ENCODE results near the gene ARHGEF18.
A peak's percentile ranks its signal among the peaks of the same experiment; 100 is the strongest.
"Not testable (repeated sequence)": the region's sequence is repeated elsewhere in the genome, so short reads cannot be mapped to it uniquely, and the experiment has no call there.

Gene ARHGEF18

DNA sequence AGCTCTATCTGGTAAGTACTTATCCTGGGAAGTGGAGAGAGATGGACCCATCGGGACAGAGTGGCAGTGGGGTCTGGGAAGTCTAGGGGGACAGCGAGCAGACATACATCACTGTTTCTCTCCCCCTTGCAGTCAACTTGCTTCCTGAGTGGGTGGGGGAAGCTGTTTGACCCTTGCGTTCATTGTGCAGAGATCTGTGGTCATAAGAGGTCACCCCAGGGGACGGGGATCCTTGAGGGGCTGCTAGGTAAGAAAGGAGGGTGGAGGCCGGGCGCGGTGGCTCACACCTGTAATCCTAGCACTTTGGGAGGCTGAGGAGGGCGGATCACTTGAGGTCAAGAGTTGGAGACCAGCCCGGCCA is 474 bp downstream of the ARHGEF18 start:
- DNase-seq = no peak

DNA sequence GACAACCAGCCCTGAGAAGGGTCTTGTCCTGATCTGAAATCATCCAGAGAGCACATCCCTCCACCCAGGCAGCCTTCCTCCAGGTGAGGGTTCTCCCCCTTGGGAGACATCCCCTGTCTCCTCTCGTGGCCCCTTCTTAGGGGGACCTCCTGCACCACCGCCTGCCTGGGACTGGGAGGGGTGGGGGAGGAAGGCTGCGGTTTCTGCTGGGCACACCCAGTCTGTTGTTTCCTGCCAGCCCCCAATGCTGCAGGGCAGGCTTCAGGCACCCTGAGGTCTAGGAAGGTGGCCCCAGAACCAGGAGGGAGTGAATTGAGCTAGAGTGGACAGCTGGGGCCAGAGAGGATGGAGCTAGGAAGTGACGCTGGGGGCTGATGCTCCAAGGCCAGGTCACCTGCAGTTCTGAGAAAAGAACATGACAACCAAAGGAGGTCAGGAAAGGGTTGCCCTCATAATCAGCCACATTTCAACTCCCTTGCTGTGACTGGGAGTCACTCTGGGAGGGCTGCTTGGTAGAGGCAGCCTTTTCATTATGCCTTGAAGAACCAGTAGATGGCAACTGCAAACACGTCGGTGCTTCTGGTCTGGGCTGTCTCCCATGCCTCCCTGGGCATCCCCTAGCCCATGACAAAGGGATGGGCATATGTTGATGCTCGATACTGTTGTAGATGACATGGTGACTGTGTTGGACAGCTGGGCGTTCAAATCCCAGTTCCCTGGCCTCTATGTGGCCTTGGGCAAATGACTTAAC is 1.4 kb downstream of the ARHGEF18 start:
- DNase-seq = no peak

DNA sequence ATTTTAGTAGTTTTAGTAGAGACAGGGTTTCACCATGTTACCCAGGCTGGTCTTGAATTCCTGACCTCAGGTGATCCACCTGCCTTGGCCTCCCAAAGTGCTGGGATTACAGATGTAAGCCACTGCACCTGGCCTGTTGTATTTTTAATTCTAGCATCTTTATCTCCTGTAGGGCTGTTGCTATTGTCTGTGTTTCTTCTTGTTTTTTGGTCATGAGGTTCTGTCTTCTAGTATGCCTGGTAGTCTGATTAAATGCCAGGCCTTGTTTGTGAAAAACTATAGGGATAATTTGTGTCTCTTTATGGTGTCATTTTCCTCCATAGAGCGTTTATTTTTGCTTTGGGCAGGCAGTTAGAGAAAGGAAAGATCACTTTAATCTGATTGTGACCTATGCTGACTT is 3.1 kb downstream of the ARHGEF18 start:
- DNase-seq = no peak

DNA sequence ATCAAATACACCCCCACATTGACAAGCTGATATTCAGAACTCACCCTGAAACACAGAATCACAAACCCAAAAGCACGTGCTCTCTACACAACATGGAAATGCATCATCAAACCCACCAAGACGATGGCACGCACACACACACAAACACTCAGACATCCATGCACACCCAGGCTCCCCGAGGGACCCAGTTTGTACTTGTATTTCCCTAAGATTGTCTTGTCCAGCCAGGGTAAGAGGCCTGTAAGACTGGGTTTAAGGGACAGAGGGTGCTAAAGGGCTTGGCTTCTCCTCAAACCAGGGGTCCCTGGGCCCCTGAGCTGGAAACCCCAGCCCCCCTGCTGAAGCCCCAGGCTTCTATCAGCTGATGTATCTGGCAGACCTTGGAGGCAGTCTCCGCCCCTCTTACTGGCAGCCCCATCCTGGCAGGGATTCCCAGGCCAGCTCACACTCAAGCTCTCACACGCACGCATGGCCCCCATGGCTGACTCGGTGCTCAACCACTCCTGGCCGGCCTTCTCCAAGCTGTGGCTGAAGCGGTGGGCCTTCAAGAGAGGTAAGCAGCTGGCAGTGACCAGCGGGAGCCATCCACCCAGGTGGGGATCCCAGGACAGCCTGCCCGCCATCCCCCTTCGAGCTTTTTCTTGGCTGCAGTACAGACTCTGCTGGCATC is 6.5 kb downstream of the ARHGEF18 start:
- no peak for DNase-seq

DNA sequence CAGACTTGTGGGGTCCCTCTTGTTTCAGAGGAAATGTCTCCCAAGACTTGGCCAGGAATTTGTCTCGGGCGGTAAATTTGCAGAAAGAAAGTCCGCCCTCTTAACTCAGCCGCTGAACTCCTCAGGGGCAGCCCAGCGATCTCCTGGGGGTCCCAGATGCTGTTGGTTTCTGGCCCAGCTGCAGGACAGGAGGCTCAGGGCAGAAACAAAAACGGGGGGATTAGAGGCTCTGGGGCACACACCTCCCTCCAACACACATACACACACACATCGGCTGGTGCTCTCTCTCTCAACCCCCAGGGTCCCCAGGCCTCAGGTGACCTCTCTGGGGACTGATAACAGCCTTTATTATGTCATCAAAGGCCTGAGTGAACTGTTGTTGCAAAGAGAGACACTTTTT is 7.1 kb downstream of the ARHGEF18 start:
- no peak for DNase-seq

DNA sequence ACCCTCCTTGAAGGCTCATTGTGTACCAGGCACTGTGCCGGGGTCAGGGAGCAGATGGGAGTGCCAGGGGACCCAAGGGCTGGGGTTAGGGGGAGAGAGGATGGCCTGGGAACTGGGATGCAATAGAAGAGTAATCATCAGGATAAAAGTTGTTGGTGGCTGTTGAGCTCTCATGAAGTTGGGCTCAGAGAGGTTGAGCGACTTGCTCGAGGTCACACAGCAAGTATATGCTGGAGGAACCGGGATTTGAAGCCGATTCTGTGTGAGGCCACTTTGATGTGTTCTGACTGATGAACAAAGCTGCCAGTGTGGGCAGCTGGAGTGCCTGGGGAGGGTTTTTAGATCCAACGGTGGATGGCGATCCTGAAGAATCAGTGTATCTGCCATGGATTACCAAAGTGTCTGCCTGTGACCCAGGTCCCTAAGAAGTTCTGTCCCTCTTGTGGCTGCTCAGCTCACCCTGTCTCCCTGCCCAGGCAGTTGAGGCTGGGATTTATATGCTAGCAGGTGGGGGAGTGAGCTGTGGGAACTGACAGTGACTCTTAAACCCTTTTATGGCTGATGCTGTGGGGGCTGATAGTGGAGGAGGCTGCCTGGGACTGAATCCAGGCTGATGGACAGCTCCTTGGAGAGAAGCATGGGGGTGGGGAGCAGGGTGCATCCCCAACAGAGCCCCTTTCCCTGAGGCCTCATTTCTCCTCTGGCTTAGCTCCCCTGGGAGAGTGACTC is 8.3 kb downstream of the ARHGEF18 start:
- no peak for DNase-seq

DNA sequence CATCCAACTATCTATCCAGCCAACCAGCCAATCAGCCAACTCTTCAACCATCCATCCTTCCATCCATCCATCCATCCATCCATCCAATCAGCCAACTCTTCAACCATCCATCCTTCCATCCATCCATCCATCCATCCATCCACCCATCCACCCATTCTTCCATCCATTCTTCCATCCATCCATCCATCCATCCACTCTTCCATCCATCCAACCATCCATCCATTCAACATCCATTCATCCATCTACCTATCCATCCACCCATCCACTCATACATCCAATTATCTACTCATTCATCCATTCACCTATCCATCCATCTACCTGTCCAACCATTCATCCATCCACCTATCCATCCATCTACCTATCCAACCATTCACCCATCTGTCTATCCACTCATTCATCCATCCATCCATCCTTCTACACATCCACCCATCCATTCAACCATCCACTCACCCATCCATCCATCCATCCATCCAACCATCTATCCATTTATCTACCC is 9.4 kb downstream of the ARHGEF18 start:
- DNase-seq = no peak

DNA sequence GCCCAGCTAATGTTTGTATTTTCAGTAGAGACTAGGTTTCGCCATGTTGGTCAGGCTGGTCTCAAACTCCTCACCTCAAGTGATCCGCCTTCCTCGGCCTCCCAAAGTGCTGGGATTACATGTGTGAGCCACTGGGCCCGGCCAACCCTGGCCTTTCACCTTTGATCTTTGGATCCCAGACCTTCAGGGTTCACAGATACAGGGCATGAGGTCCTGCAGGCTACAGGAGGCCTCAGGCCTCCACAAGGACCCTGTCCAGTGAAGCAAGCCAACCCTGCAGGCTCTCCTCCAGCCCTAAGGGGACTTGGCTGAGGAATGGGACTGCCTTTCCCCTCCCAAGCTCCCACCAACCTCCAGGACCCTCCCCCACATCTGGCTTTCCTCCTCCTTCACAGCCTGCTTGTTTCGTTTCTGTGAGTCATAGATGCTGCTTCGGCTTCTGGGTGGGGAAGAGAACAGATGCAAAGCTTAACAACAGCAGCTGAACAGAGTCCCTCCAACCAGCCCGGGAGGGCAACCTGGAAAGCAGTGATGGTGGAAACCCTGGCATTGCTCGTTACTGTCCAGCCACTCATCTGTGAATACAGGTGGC is 11.8 kb downstream of the ARHGEF18 start:
- no peak for DNase-seq

DNA sequence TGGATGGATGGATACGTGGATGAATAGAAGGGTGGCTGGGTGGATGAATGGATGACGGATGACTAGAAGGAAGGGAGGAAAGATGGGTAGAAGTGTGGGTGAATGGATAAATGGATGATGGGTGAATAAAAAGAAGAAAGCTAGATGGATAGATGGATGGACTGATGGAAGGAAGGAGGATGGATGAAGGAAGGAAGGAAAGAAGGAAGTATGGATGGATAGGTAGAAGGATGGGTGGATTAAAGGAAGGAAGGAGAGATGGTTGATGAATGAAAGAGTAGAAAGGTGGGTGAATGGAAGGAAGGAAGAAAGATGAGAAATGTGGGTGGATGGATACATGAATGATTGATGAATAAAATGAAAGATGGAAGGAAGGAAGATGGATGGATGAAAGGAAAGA is 14.5 kb downstream of the ARHGEF18 start:
- no peak for DNase-seq

DNA sequence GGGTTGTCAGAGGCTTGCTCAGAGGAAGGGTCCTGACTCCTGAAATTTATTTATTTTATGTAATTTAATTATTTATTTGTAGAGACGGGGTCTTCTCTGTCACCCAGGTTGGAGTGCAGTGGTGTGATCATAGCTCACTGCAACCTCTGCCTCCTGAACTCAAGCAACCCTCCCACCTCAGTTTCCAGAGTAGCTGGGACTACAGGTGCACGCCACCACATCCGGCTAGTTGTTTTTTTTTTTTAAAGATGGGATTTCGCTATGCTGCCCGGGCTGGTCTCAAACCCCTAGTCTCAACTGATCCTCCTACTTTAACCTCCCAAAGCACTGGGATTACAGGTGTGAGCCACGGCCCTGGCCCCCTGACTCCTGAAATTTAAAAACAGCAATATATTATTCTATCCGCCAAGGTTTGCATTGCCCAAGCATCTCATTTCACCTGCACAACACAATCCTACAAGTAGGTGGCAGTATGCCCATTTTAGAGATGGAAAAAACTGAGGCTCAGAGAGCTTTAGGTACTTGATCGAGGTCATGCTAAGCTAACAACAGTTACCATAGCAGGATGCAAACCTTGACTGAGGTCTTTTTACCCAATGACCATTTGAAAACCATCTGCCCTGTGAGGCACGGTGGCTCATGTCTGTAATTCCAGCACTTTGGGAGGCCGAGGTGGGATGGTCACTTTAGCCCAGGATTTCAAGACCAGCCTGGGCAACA is 18.1 kb downstream of the ARHGEF18 start:
- peak in 1 of 2 experiments; percentile 41 for DNase-seq

DNA sequence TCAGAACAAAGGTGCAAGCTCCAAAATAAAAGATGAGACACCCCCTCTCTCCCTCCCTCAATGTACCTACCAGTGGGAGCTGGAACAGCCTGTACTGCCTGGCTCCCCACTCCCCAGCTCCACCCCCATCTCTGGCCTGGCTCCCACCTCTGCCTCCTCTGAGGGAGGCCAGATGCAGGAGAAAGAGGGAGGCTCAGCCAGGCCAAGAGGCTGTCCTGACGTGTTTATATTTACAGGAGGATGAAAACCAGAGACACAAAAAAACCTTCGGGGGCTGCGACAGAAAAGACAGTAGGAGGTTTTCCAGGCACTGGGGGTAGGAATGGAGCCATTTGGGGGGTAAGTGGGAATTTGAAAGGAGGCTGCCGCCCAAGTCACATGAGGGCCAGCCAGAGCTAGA is 19.7 kb downstream of the ARHGEF18 start:
- no peak for DNase-seq

DNA sequence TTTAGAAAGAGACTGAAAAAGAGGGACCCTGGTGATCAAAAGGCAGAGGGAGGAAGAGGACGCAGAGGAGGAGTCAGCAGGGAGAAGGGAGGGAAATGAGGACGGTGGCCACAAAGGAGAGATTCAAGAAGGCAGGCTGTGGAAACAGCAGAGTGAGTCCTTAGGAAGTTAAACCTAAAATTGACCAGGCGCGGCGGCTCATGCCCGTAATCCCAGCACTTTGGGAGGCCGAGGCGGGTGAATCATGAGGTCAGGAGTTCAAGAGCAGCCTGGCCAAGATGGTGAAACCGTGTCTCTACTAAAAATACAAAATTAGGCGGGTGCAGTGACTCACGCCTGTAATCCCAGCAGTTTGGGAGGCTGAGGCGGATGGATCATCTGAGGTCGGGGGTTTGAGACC is 20.1 kb downstream of the ARHGEF18 start:
- not testable (repeated sequence) for DNase-seq

DNA sequence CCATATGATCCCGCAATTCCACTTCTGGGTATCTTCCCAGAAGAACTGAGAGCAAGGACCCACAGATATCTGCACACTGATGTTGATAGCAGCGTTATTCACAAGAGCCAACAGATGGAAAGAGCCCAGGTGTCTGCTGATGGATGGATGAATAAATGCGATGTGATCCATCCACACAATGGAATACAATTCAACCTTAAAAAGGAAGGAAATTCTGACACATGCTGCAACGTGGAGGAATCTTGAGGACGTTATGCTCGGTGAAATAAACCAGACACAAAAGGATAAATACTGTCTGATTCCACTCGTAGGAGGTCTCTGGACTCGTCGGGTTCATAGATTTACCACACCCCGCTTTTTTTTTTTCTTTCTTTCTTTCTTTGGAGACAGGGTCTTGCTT is 21.8 kb downstream of the ARHGEF18 start:
- DNase-seq = no peak

DNA sequence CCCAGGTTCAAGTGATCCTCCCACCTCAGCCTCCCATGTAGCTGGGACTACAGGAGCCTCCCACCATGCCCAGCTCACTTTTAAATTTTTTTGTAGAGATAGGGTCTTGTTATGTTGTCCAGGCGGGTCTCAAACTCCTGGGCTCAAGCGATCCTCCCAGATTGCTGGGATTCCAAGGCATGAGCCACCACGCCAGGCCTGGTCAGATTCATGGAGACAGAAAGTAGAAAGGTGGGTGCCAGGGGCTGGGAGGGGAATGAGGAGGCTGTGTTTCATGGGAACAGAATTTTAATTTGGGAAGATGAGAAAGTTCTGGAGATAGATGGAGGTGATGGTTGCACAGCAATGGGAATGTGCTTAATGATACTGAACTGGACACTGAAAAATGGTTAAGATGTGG is 22.3 kb downstream of the ARHGEF18 start:
- DNase-seq = no peak

DNA sequence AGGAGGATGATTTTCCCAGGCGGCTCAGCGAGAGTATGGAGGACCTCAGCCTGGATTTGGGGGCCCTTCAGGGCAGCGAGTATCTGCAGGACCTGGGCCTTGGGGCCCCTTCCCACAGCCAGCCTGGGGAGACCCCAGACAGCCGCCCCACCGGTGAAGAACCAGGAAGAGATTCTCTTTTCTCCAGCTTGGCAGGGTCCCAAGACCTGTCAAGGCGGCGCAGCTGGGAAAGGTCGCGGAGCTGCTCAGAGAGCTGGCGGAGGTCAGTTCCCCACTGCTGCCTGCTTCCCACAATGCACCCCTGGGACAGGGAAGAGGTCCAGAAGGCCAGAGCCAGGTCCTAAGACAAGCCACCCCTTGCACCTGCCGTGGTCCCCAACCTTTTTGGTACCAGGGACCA is 24.1 kb downstream of the ARHGEF18 start:
- no peak for DNase-seq

DNA sequence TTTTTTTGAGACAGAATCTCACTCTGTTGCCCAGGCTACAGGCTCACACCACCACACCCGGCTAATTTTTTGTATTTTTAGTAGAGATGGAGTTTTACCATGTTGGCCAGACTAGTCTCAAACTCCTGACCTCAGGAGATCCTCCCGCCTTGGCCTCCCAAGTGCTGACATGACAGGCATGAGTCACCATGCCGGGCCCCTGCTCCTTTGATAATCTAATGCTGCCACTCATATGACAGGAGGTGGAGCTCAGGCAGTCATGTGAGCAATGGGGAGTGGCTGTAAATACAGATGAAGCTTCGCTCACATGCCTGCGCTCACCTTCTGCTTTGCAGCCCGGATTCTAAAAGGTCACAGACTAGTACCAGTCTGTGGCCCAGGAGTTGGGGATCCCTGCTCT is 25.1 kb downstream of the ARHGEF18 start:
- DNase-seq = no peak

DNA sequence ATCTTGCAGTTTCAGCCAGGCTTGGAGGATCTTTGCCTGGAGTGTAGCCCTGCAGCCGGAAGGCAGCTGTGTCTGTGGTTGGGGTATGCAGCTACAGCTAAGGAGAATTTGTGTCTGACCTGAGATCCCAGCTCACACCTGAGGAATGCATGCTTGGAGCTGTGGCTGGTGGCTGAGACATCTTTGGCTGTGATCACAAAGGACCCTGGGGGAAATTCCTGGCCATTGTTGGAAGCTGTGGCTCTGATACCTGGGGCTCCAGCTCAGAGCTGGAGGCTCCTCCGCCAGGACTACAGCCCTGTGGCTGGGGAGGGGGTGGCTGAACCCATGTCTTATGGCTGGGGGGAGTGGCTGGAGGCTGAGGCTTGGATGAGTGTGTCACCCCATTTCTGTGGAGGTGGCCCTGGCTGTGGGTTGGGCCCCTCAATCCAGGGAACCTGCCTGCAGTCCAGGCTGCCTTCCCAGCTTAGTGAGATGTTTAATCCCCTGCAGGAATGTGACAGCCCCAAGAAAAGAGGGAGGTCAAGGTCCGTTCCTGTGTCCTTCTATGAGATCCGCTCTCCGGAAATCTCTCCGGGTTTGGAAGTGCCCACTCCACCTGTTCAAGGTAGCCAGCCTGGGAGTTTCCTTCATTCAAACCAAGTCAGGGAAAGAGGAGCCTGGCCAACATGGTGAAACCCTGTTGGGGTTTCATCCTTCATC is 27.6 kb downstream of the ARHGEF18 start:
- no peak for DNase-seq

DNA sequence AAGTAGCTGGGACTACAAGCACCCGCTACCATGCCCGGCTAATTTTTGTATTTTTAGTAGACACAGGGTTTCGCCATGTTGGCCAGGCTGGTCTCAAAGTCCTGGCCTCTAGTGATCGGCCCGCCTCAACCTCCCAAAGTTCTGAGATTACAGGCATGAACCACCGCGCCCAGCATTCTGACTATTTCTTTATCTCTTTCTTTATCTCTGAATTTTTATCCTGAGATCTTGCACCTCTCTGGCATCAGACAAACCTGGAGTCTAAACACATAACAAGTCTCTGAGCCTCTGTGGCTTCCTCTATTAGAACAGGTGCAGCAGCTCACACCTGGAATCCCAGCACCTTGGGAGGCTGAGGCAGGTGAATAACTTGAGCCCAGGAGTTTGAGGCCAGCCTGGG is 28.5 kb downstream of the ARHGEF18 start:
- DNase-seq = no peak

DNA sequence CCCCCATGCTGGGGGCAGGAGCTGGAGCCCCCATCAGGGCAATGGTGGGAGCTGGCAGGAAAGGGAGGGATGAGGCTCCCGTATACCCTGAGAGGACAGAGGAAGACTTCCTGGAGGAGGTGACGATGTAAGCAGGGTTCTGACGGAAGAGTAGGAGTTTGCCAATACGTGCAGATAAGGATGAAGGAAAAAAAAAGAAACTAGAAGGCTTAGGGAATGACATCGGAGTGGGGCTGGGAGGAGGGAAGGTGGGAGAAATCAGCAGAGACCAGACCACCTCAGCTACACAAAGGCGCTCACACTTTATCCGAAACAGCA is 32.3 kb downstream of the ARHGEF18 start:
- DNase-seq = no peak

DNA sequence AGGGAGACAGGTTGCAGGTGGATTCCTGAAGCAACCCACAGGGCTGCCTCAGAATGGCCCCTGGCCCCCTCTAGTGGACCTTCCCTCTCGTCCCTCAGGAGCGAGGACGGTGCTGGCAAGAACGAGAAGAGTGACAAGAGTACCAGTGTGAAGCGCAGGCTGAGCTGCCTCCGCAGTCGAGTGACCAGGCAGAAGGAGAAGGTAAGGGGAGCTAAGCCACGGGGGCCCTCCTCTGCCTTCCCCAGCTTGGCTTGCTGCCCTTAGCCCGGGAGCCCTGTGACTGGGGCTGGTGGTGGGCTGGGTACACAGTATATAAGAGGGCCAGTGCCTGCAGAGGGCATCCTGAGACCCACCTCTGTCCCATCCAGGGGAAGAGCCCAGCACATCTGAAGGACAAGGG is 34.0 kb downstream of the ARHGEF18 start:
- DNase-seq = no peak

DNA sequence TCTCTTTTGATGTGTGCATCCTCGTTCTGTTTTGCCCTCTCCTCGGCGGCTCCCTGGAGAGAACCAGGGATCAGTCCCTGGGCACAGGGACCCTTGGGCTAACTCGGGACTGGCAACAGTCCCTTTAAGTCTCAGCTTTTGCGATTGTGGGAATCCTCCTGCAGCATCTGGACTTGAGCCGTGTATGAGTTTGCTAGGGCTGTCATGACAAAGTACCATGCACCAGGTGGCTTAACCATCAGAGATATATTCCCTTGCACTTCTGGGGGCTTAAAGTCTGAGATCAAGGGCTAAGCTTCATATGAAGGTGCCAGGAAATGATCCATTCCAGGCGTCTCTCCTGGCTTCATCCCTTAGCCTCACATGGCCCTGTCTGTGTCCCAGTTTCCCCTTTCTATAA is 34.5 kb downstream of the ARHGEF18 start:
- no peak for DNase-seq

DNA sequence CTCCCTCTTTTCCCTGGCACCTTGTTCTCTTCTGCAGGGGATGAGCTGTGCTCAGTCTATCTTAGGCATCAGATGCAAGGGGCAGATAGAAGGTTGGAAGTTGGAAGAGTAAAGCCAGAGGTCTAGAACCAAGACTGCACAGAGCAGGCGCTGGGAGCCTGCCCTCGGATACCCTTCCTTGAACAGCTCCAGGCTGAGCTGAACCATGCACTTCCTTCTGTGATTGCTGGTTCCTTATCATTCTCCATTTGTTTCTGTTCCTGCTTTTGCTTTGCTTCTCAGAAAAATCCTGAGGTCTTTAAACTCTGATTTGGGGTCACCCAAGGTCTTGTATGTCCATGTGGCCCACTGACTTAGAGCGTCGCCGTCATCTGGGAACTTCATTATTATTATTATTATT is 36.3 kb downstream of the ARHGEF18 start:
- DNase-seq = no peak

DNA sequence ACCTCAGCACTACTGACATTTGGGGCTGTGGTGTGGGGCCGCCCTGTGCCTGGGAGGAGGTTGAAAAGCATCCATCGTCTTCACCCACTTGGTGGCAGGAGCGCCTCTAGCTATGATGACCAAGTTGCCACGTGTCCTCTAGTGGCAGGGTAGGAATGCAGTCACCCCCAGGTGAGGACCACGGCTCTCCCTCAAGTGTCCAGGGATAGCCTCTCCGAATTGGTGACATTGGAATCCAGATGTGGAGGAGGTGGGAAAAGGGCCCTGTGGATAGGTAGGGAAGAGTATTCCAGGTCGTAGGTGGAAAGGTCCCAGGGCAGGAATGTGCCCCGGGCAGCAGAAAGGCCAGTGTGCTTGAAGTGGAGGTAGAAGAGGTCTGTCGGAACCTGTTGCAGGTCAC is 37.6 kb downstream of the ARHGEF18 start:
- no peak for DNase-seq

All from NCI-H2081 (cell line).